ENCODE results near the gene UNC5B.

The UNC5B gene

DNA sequence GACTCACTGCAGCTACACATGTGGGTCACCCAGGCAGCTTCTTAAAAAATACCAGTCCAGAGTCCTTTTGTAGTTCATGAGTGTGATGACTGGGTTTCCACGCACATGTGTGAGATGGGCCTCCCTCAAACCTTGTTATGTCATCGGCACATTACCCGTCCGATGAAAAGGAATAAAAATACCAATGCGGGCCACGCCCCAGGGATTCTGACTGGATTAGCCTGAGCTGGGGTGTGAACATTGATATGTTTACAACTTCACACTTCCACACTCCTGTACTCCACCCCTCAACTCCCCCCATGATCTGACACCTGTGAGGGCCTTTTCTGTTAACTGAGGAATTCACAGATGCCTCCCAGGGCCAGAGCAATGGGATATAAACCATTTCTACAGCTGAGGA, 112.9 kb downstream of the UNC5B start:
- no peak for DNase-seq

DNA sequence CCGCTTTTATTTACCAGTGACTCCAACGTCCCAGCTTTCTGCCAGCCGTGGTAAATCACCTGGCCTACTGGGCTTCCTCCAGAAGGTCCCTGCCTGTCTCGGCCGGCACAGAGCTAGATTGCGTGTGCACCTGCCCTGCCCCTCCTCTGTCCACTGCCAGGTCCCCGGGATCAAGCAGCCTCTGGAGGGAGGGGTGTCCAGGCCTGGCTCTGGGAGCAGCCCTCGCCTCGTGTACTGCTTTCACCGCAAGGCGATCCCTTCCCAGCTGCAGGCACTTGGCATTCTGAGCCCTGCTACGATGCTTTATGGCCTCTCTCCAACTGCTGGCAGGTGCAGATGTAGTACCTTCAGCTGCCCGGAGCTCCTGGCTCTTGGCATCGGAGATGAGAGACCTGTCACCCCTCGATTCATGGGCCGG, 114.1 kb downstream of the UNC5B start:
- no peak for DNase-seq

DNA sequence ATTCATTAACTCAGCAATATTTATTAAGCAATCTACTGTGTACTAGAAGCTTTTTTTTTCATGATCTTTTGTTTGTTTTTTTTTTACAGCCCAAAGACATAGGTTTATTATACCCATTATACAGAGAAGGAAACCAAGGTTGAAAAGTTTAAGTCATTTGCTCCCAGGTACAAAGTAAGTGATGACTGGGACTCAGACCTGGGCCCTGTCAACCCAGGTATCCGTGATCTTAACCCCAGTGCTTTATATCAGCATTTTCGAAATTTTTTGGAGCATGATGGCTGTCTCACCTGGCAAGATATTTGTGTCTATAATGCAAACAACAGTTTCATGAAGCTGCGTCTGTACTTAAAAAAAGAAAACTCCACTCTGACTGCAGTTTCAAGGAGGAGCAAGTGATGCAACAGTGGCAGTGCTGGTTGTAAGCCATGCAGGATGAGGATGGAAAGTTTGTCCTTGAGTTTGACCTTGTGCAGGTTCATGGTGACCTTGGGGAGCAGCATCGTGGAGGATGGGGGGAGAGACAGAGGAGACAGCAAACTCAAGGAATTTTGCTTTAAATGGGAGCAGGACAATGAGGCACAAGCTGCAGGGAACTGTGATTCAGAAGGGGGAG, 118.5 kb downstream of the UNC5B start:
- DNase-seq = no peak

DNA sequence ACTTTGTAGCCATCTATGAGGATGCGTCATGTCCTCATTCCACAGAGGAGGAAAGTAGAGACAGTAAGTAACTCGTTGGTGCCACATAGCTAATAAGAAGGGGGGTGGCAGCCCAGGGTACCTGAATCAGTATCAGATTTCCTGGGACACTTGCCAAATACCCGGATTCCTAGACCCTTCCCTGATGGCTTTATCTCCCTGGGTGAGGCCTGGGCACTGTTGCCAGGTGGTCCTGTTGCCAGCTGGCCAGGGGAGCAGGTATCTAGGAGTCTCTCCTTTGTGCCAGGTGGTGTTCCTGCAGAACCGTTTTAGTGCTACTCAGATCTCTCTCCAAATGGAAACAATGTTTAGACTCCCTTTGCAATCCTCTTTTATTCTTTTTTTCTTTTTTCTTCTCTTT, 119.4 kb downstream of the UNC5B start:
- DNase-seq = no peak

DNA sequence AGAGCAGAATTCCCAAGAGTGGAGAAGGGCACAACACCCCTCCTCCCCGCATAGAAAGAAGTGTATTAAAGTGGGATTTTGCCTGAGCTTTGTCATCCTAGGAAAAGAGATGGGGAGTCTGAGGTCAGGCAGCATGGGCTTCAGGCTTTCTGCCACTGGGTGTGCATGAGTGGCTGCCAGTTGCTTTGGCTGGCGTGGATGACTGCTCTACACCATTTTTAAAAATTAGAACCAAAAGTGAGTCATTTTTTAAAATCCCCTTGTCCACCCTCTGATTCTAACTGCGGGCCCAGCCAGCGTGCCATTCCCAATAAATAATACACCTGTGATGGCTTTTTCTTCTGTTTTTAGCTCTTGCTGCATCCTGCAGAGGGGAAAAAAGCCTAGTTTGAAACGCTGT, 120.1 kb downstream of the UNC5B start:
- no peak for DNase-seq

DNA sequence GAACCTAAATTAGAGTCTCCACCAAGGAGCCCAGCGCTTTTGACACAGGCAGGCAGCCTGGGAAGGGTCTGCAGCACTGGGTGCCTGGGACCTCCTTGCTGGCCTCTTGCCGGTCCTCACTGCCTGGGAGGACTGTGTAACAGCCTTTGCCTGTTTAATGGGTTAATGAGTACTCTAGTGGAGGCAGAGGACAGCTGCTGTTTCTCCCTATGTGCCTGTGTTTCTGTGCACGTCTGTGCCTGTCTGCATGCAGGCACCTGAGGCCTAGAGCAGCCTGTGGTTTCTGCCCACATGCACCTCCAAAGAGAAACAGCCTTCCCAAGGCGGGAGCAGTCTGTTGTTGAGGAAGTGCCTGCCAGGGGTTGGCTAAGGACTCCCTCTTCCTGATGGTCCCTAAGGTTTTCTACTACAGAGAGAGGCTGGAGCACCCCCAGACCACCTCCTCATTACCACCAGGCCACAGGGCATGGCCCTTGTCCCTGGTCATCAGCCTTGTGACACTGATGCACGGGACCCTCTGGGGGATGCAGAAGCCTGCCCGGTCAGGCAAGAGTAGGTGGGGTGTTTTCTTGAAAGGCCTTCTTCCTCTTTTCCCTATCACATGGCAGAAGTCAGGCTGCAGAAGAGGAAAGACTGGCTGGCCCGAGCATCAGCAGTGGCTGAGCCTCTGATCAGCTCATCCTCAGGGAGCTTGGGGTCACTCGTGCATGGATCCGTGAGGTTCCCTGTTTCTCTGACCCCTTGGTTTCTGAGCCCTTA, 120.9 kb downstream of the UNC5B start:
- DNase-seq = no peak

DNA sequence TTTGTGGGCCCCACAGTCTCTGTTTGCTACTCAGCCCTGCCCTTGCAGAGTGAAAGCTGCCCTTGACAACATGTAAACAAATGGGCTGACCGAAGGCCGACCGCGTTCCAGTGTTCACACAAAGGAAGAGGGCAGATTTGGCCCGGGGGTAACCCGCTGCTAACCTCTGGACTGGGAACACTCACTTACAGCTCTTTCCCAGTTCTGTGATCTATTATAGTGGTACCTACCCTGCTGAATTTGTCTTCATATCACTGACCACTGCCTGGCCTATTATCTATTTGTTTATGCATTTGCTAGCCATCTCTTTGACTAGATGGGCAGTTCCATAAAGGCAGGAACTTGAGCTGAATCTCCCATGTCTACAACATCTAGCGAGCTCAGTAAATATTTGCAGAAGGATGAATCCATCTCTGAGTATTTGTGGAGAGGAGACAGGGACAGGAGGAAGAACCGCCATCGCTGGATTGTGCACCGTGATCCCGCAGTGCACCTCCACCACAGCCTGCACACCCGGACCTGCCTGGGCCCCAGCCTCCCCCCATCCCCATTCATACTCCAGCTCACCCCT, 121.9 kb downstream of the UNC5B start:
- no peak for DNase-seq

DNA sequence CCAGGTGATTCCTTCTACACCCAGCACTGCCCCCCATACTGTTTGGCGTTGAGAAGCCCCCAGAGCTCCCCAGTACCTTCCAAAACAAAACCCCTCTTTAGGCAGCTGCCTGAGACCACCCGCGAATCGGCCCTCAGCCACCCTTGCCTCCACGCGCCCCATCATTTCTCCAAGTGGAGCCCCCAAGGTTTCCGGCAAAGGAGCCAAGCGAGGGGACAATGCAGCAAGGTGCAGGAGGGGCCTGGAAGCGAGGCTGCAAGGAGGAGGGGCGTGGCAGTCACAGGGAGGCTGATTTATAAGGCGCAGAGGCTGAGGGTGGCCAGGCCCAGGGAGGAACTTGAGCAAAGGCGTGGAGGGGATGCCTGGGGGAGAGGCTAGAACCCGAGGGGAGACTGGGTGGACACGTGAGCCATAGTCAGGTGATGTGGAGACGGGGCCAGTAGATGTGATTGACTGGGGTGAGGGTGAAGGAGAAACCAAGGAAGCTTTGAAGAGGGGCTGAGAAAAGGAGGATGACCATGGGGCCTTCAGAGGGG, 122.9 kb downstream of the UNC5B start:
- no peak for DNase-seq

DNA sequence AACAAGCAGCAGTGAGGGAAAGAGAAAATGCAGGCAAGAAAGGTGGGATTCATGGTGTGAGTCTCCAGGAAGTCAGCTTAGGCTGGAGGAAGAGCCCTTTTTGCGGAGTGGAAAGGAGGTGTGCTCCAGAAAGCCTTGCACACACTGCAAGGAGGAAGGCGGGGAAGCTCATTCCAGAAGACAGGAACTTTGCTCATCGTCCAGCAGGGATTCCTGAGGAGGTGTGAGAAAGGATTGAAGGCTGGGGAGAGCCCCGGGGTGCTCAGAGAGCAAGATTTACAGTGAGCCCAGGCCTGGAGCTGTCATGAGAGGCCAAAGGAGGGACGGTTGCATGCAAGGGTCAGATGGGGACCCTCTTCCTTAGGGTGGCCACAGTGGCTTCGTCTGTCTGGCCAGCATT, 124.3 kb downstream of the UNC5B start:
- DNase-seq = no peak

DNA sequence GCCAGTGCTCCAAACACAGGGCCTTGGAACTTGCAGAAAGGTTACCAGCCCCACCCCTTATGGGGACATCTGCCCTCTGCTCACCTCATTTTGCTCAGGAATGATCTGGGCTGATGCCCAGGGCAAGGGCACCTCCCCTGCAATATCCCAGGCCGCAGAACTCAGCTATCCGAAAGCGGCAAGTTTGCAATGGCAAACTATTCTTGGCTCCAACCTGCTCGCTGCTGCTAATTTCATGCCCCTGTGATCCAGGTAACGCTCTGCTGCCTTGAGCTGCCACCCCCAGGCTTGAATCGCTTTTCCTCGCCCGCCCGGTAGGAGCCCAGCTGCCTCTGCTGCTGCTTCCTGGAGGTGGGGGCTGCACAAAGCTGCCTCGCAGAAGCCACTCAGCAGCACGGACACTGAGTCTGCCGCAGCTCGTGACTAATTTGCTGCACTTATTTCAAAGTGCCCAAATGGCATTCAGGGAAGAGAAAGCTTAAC, 124.9 kb downstream of the UNC5B start:
- DNase-seq = no peak

DNA sequence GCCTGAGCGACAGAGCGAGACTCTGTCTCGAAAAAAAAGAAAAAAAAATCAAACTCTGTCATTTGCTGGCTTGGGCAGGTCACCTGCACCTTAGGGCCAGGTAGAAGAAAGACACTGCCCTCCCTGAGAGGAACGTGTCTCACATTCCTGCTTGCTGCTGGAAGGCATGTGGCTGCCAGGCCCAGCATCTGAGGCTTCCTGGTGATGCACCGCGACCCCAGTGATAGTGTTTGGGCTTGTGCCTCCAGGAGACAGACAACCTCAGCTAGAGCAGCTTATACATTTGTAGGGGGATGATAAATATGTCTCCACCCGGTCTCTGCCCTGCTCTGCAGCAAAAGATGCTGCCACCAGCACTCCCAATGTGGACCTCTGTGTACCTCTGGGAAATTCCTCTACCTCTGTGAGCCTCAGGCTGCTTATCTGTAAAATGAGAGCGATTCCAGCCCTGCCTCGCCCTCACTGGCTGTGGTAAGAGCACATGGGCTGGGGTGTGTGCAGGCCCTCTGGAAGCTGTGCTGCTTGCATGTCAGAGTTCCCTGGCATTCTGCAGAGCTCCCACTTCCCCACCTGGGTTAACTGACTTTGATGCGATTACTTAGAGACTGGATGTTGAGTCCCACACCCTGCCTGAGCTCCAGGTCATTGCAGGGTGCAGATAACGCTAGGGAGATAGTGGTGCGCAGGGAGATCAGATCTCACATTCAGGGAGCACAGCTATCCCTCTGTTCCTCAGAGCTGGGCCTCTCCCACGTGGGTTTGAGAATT, 126.5 kb downstream of the UNC5B start:
- DNase-seq = no peak

DNA sequence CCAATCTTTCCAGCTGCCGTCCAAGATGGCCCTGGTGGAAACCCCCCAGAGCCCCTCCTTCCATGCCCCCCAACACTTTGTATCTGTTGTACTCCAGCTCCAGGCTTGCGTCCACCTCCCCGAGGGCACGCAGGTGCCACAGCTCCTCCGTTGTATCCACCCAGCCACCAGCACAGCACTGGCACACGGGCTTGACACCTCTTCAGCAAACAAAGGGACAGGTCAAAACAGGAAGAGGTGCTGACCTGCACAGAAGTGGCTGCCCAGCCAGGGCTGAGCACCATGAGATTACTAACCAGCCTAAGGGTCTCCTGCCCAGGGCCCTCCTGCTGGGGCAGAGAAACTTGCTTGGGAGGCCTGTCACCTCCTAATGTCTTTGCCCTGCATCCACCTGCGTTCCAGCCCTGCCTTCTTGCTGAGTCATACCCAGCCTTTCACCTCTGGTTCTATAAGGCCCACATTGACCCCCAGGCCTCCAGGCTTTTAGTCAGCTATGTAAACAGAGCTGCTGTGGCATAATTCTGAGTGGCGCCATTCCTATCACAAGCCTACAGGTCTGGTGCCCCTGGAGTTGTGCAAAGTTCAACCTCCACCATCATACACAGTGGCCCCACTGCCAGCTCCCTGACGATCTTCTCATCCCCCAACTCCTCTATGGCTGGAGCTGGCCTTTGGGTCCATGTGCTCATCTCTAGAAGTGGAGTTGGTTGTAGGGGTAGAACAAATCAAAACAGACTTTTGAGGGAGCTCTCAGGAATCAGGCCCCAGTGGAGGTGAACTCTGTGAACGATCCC, 127.6 kb downstream of the UNC5B start:
- no peak for DNase-seq

DNA sequence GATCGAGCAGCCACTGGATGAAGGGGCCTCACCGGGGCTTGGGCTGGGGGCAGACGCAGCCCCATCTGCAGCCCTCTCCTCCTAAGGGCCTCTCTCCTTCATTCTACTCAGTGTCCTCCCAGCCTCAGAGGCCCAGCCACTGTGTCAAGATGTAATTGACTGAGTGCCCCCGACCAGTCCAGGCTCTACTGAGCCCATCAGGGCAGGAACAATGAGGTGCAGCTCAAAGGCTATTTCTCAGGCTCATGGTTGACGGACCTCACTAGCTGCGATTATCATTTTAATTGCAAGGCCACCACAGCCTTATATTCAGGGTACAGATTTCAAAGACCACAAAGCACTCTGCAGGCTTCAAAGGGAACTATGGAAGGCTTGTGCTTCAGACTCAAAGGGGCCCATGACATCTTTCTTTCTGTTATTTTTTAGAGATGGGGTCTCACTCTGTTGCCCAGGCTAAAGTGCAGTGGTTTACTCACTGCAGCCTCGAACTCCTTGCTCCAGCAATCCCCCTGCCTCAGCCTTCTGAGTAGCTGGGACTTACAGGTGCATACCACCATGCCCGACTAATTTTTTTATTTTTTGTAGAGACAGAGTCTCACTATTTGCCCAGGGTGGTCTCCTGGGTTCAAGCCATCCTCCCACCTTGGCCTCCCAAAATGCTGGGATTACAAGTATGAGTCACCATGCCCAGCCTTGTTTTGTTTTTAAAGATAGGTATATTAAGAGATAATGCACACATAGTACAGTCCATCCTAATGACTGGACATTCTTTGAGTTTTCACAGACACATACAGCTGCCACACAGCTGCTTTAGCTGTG, 130.4 kb downstream of the UNC5B start:
- no peak for DNase-seq

DNA sequence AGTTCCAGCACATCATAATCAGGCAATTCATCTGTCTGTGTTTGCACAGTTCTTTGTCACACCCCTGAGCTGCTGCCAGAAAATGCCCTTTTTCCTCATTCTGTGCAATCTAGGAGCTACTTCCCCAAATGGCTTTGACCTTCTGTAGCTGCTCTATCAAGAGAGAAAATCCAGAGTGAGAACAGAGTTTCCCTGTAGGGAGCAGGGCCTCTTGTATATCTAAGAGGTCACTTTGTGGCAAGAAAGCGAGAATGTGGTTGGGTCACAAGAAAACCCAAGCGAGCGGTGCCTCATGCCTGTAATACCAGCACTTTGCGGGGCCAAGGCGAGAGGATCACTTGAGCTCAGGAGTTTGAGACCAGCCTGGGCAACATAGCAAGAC, 131.0 kb downstream of the UNC5B start:
- DNase-seq = no peak

DNA sequence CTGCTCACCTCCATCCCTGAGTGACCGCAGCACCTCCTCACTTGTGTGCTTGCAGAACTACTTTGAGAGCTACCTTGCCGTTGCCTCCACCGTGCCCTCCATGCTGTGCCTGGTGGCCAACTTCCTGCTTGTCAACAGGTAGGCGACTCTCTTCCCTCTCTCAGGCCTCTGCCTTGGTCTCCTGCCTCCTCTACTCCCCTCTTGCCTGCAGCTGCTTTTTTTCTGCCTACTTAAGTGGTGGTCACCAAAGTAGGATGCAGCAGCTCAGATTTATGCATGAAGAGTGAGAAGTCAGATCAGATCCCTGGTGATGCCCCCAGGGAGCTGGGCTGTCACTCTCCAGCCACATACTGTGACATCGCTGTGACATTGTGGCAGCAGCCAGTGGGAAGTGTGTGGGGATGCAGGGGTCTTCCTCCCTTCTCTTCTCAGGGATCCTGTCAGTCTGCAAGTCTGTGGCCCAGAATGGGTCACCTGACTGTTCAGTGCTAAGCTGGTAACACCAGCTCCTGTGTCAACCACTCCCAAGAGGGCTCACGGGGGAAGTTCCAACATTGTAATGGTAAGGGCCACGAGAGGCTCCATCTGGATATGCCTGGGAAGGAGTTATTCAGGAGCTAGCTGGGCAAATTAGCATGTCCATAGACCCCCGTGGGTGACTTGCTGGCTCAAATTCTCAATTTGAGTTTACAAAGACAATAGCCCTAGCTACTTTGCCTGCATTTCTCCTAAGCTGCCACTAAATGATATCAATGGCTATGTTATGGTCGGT, 132.0 kb downstream of the UNC5B start:
- DNase-seq = no peak

DNA sequence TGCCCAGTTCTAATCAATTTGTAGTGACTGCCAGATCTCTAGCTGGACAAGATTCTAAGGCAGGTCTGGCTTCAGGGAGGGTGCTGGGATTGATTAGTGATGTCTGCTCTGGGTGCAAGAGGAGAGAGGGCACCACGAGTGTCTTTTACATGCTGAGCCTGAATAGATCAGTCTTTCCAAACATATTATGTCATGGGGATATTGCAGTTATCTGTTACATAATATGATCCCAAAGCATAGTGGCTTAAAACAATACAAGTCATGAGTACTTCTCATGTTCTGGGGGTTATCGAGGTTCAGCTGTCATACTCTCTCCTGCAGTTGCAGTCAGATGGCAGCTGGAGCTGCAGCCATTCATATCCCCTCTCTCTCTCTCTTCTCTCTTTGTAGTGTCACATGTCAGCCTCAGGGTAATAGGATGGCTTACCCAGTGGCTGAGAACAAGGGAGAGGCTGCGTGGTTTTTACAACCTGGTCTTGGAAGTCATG, 132.7 kb downstream of the UNC5B start:
- no peak for DNase-seq

DNA sequence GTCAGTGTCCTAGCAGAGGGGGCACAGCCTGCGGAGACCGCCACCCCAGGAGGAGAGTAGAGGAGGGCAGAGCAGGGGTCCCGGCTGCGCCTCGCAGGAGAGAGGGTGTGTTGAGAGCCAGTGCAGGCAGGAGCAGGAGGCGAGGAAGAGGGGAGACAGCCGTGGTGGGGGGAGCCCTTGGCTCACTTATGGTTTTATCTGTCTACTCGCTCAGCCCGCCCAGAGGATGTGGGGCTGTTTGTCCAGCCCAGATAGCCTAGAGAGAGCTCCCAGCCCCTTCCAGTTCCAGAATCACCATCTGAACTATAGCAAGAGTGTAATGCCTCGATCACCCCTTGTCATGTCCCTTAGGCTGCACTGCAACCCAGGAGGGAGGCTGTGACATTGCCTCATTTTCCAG, 133.3 kb downstream of the UNC5B start:
- DNase-seq = no peak

DNA sequence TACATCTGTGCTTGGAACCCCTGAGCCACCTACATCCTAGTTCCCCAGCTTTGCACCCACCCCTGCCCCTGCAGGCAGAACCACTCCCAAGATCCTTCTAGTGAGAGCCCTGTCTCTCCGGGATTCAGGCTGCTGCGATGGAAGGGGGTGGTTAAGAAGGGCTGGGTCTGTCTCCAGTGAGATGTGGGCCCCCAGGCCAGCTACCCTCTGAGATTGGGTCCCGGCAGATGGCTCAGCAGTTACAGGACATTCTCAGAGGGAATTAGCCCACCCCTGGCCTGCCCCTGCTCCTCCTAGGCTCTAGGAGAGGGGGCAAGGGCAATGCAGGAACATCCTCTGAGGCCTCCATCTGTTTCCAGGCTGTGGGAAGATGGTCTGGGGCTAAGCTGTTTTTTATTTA, 134.4 kb downstream of the UNC5B start:
- no peak for DNase-seq

DNA sequence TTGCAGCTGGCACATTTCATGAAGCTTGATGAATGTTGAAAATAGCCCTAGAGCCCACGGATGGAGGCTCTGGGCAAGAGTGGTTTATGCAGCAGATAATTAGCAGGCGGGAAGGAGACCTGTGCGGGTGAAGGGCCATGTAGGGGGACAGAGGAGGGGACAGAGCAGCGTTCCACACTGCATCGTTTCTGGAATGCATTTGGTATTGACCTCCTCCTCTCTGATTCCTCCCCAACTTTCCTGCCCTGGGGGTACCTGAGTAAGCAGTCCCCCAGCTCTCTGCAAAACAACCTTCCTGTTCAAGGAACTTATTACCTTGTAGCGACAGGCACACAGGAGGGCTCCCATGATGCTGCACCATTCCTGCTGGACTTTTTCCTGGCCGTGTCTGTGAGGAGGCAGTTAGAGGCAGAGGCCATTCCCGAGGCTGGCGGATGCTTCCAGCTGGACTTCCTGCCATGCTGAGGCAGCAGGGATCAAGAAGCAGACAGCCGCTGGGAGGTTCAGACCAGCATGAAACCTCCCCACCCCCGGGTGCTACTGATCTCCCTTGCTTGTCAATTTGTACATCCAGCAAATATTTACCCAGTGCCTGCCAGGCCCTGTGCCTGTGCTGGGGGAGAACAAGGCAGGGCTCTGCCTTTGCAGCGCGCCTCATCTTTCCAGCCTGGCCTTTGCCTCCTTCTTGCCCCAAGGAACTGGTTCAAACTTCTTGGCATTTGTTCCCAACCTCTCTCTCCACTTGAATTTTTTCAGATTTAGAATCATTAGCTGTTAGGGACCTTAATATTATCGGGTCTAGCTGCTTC, 135.4 kb downstream of the UNC5B start:
- DNase-seq = no peak

DNA sequence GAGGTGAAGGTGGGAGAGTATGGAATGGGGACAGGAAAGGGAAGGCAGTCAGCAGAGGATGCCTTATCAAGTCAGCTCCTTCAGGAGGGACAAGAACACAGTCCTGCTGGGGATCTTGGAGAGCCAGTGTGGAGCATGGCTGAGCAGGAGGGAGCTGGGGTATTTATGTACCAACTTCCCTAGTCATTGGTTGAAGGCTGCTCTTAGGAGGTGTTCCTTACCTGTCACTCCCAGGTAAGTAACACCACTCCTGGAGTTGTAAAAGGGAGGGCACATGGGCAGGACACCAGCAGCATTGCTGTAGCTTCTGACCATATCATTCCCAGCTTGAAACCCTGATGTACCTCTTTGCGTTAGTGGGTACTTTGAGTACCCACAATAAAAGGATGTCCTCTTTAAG, 136.5 kb downstream of the UNC5B start:
- no peak for DNase-seq
